HepG2 (cell line): ENCODE data around the gene COMMD7. TPM values are rescaled to one million over a fixed set of nuclear protein-coding genes. Genes with fewer than 3 reads are reported as not detected.

Experiments used
- CCDC6 ChIP-seq: sonication (generic); formaldehyde crosslinking; IDR thresholded peaks from 2 replicates; pipeline ENCODE4 v1.8.1; 2022; ENCODE audit warnings: mild to moderate bottlenecking, missing genetic modification reagents, moderate library complexity
- CENPX ChIP-seq: sonication (generic); formaldehyde crosslinking; IDR thresholded peaks from 2 replicates; pipeline ENCODE4 v1.9.0; 2021; ENCODE audit warnings: mild to moderate bottlenecking, missing genetic modification reagents, moderate library complexity
- FOXC1 ChIP-seq: sonication (generic); formaldehyde crosslinking; IDR thresholded peaks from 2 replicates; pipeline ENCODE4 v1.8.0; 2022; ENCODE audit warnings: mild to moderate bottlenecking, missing genetic modification reagents, borderline replicate concordance
- FUBP1 ChIP-seq: sonication (generic); formaldehyde crosslinking; IDR thresholded peaks from 2 replicates; pipeline ENCODE4 v1.5.1; 2020; ENCODE audit warnings: missing genetic modification reagents, mild to moderate bottlenecking, borderline replicate concordance
- KLF6 ChIP-seq: IDR thresholded peaks from 2 replicates; pipeline ENCODE4 v1.8.0; 2016; ENCODE audit warnings: missing biosample characterization, missing genetic modification reagents
- LCORL ChIP-seq, 2 experiments: fragments of 450-650 bp in 1 of 2; sonication (generic) in 1 of 2; formaldehyde crosslinking in 1 of 2; IDR thresholded peaks; 2 replicates each; pipeline versions ENCODE4 v1.5.0 to v1.6.1; 2017 to 2020; ENCODE audit warnings: antibody characterized with exemption in 1 of 2, missing genetic modification reagents in 1 of 2
- PBX3 ChIP-seq: sonication (generic); formaldehyde crosslinking; IDR thresholded peaks from 2 replicates; pipeline ENCODE4 v1.8.1; 2023; ENCODE audit warnings: missing genetic modification reagents, inconsistent platforms, borderline replicate concordance
- PHF8 ChIP-seq: sonication (generic); formaldehyde crosslinking; IDR thresholded peaks from 2 replicates; pipeline ENCODE4 v1.5.0; 2020; ENCODE audit warnings: missing genetic modification reagents
- SPEN ChIP-seq: sonication (generic); formaldehyde crosslinking; IDR thresholded peaks from 2 replicates; pipeline ENCODE4 v1.5.1; 2020; ENCODE audit warnings: low read depth, mild to moderate bottlenecking, missing genetic modification reagents
- SRF ChIP-seq: IDR thresholded peaks from 2 replicates; pipeline ENCODE4 v1.6.1; 2011; ENCODE audit warnings: mild to moderate bottlenecking, low read depth, low read length, moderate library complexity
- STAG1 ChIP-seq: sonication (generic); formaldehyde crosslinking; IDR thresholded peaks from 2 replicates; pipeline ENCODE4 v1.4.0; 2020; ENCODE audit warnings: missing genetic modification reagents
- TAF1 ChIP-seq: sonication (generic); formaldehyde crosslinking; IDR thresholded peaks from 2 replicates; pipeline ENCODE4 v1.4.0; 2020; ENCODE audit warnings: missing genetic modification reagents
- ZFX ChIP-seq: sonication (generic); formaldehyde crosslinking; IDR thresholded peaks from 2 replicates; pipeline ENCODE4 v1.4.0; 2020; ENCODE audit warnings: mild to moderate bottlenecking, low read depth, missing genetic modification reagents, moderate library complexity
- ZFY ChIP-seq: sonication (generic); formaldehyde crosslinking; IDR thresholded peaks from 2 replicates; pipeline ENCODE4 v1.4.0; 2020; ENCODE audit warnings: missing genetic modification reagents
- ZNF234 ChIP-seq: sonication (generic); formaldehyde crosslinking; conservative IDR thresholded peaks from 2 replicates; pipeline ENCODE4 v1.5.1; 2020; ENCODE audit warnings: mild to moderate bottlenecking, missing genetic modification reagents
- ZNF263 ChIP-seq: sonication (generic); formaldehyde crosslinking; IDR thresholded peaks from 2 replicates; pipeline ENCODE4 v1.4.0; 2020; ENCODE audit warnings: missing genetic modification reagents
- ZNF563 ChIP-seq: sonication (generic); formaldehyde crosslinking; IDR thresholded peaks from 2 replicates; pipeline ENCODE4 v1.8.0; 2022; ENCODE audit warnings: mild to moderate bottlenecking, moderate library complexity, missing genetic modification reagents
- ZNF574 ChIP-seq: sonication (generic); formaldehyde crosslinking; IDR thresholded peaks from 2 replicates; pipeline ENCODE4 v1.4.0; 2020; ENCODE audit warnings: missing genetic modification reagents
- ZNF629 ChIP-seq: sonication (generic); formaldehyde crosslinking; conservative IDR thresholded peaks from 2 replicates; pipeline ENCODE4 v1.5.0; 2020; ENCODE audit warnings: missing genetic modification reagents
- ZNF652 ChIP-seq: IDR thresholded peaks from 2 replicates; pipeline ENCODE4 v1.6.1; 2016; ENCODE audit warnings: low read depth, borderline replicate concordance
- ZNF781 ChIP-seq: sonication (generic); formaldehyde crosslinking; IDR thresholded peaks from 2 replicates; pipeline ENCODE4 v1.5.1; 2020; ENCODE audit warnings: borderline replicate concordance, mild to moderate bottlenecking, missing genetic modification reagents; ENCODE audit errors: not compliant biosample characterization
- ZNF883 ChIP-seq: sonication (generic); formaldehyde crosslinking; IDR thresholded peaks from 2 replicates; pipeline ENCODE4 v1.5.1; 2020; ENCODE audit warnings: mild to moderate bottlenecking, missing genetic modification reagents; ENCODE audit errors: not compliant biosample characterization
- polyA plus RNA-seq, 8 experiments: library from polyadenylated mRNA; depleted of rRNA in 3 of 8; stranded (reverse) in 7 of 8; unstranded in 1 of 8; fragments of >200 nt; fragmentation: Illumina TruSeq in 4 of 8; extraction: Trizol in 4 of 8; gene quantifications; 2 replicates each; pipeline versions ENCODE4 v1.2.1 to v1.2.3, GENCODE V29; 2011 to 2016; ENCODE audit warnings: low read depth in 4 of 8, missing spikeins in 1 of 8, mixed read lengths in 1 of 8; ENCODE audit not compliant: insufficient read depth in 1 of 8
- total RNA-seq, 5 experiments: library from RNA; depleted of rRNA; stranded (reverse); fragments of >200 nt; fragmentation: Illumina TruSeq; extraction: Trizol; gene quantifications; 2 replicates each; pipeline ENCODE4 v1.2.3, GENCODE V29; 2016; ENCODE audit warnings: low read depth in 1 of 5

Gene COMMD7
- total and polyA plus RNA-seq, 2 of the 13 experiments (the other 11 are each of a cell fraction or from before 2014, with no cell fraction given) = 42.1 to 53.3 TPM

- TF ChIP-seq FOXC1 (0 out of 2 replicates have a peak, but pooled peaks have one; percentile 66), KLF6 (no peak), CENPX (CRISPR knock-in tag) (no peak), TAF1 (0 out of 2 replicates have a peak, but pooled peaks have one; percentile 18), LCORL (IDR thresholded peaks at IDR 0.05) (no peak), LCORL (CRISPR knock-in tag; IDR thresholded peaks at IDR 0.05) (peak; percentile 17; the same call in 1 of the 2 replicates), ZNF563 (CRISPR knock-in tag) (0 out of 2 replicates have a peak, but pooled peaks have one; percentile 31), ZNF883 (peak; percentile 50), SRF (no peak), STAG1 (CRISPR knock-in tag) (peak; percentile 56), ZNF574 (CRISPR knock-in tag) (0 out of 2 replicates have a peak, but pooled peaks have one; percentile 15), ZNF652 (CRISPR knock-in tag) (peak; percentile 64; the same call in 1 of the 2 replicates), FUBP1 (no peak), SPEN (0 out of 2 replicates have a peak, but pooled peaks have one; percentile 19), ZNF234 (CRISPR knock-in tag) (no peak), PBX3 (CRISPR knock-in tag) (no peak), CCDC6 (CRISPR knock-in tag) (no peak), ZFX (0 out of 2 replicates have a peak, but pooled peaks have one; percentile 5), ZNF781 (CRISPR knock-in tag) (no peak), ZFY (CRISPR knock-in tag) (0 out of 2 replicates have a peak, but pooled peaks have one; percentile 17), PHF8 (CRISPR knock-in tag) (0 out of 2 replicates have a peak, but pooled peaks have one; percentile 12), ZNF629 (peak; percentile 71; the same call in 1 of the 2 replicates), ZNF263 (CRISPR knock-in tag) (peak; percentile 19; the same call in 1 of the 2 replicates)
Measured at GRCh38 chr20:32661820-32662528, 81.3 kb downstream of the COMMD7 start (continued).
